GM18951 (cell line): ENCODE measurements around the gene RAPGEF1.
"Not testable (repeated sequence)": the region's sequence is repeated elsewhere in the genome, so short reads cannot be mapped to it uniquely, and the experiment has no call there.

Experiments
- POLR2A ChIP-seq: IDR thresholded peaks from 4 replicates; pipeline ENCODE4 v1.6.1; 2011; ENCODE audit warnings: mild to moderate bottlenecking; ENCODE audit not compliant: insufficient read length, insufficient read depth; ENCODE audit errors: extremely low read depth
- in situ Hi-C: fragments of 300-500 bp; cut with MboI; formaldehyde crosslinking; loops from one replicate; pipeline ENCODE4 v1.12.0; 2022; ENCODE audit warnings: low sequenced_read_pairs, mixed read lengths, inconsistent platforms; ENCODE audit not compliant: unreplicated experiment

Gene RAPGEF1

DNA sequence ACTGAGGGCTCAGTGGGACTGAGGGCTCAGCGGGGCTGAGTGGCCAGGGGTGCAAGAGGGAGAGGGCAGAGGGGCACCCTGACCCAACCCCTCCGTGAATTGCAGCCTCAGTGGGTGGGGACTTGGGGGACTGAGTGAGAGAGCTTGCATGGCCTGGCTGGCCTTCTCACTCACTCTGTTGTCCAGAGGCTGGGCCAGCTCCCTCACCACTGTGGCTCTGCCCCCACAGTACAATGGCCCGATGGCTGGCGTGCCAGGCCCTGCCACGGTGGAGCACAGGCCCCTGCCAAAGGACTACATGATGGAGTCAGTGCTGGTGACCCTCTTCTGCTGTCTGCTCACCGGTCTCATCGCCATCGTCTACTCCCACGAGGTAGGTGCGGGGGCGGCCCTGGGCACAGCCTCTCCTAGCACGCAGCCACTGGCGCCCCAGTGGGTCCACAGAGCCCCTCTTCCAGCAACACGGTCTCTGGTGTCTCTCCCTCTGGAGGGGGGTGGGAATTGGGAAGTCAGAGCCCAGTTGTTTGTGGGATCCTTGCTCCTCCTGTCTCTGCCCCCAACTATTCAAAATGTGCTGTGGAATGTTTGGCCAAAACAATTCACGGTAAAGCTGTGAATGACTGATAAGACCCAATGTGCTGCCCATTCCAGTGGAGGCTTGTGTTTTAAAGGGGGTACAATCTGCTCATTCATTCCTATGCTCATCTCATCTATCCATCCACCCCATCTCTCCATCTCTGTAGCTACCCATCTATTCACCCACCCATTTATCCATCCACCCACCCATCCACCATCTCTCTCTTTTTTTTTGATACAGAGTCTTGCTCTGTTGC is 183.8 kb downstream of the RAPGEF1 start:
- in situ Hi-C loops: no loop called here
- no peak for TF ChIP-seq POLR2A

DNA sequence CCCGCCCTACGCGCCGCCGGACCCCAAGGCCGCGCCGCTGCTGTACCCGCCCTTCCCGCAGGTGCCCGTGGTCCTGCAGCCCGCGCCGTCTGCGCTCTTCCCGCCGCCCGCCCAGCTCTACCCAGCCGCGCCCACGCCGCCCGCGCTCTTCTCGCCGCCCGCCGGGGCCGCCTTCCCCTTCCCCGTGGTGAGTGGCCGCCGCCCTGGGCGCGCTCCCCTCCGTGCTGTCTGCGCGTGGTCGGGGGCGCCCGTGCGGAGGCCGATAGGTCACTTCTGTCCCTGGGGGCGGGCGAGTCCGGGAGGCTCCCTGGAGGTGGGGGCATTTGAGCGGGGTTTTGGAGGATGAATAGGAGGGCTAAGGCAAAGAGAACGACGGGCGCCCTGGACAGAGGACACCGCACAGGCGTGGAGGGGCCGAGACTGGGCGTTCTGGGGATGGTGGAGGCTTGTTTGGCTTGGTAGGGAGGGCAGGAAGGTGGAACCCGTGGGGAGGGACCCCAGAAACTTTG is 185.0 kb downstream of the RAPGEF1 start:
- in situ Hi-C loops: no loop called here
- no peak for TF ChIP-seq POLR2A

DNA sequence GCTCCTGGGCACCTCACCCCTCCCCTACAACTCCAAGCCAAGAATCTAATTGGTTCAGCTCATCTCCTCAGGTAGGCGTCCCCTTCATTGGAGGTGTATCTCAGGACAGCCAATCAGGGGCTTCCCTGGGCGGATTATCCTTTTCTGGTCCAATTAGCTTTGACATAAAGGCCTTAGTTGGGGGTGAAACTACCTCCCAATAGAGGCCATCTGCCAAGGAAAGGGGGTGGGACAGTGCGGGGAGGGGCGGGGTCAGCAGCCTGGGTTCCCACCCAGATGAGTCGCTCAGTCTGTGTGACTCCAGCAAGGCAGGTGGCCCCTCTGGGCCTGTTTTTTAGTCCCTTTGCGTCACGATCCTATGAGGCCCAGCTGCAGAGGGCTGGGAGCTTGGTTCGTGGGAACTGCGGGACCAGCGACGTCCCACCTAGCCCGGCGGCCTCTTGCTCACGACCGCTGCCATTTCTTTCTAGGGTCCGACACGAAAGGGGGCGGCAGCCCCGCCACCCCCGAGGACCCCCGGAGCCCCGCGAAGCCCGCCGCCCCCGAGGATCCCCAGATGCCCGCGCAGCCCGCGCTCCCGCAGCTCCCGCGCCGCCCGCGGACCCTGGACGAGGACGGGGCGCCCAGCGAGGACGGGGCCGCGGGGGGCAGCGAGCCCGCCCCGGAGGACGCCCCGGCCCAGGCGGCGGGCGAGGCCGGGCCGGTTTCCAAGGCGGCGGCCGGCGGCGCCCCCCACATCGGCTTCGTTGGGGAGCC is 185.6 kb downstream of the RAPGEF1 start:
- no peak for TF ChIP-seq POLR2A
- in situ Hi-C loops: no loop called here

DNA sequence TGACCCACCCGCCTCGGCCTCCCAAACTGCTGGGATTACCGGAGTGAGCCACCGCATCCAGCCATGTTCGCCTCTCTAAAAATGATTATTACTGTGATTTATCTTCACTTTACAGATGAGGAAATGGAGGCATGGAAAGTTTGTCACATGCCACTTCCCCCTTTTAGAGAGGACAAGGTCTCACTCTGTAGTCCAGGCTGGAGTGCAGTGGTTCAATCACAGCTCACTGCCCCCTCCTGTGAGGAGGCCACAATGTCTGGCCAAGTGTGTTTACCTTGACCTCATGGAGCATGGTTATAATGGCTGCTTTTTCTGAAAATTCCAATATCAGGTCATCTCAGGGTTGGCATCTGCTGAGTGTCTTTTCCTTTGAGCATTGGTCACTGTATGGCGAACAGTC is 187.8 kb downstream of the RAPGEF1 start:
- TF ChIP-seq POLR2A: no peak
- in situ Hi-C loops: no loop called here

DNA sequence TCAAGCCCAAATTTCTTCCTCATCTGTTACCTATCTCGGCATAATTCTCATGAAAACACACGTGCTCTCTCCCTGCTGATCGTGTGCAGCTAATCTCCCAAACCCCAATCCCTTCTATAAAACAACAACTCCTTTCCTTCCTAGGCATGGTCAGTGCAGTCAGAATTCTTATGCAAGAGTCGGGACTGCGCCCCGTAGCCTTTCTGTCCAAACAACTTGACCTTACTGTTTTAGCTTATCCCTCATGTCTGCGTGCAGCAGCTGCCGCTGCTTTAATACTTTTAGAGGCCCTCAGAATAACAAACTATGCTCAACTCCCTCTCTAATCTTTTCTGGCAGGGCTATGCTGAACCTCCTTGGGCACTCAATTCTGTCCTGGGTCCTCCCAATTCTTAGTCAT is 189.4 kb downstream of the RAPGEF1 start:
- in situ Hi-C loops: not testable (repeated sequence)

DNA sequence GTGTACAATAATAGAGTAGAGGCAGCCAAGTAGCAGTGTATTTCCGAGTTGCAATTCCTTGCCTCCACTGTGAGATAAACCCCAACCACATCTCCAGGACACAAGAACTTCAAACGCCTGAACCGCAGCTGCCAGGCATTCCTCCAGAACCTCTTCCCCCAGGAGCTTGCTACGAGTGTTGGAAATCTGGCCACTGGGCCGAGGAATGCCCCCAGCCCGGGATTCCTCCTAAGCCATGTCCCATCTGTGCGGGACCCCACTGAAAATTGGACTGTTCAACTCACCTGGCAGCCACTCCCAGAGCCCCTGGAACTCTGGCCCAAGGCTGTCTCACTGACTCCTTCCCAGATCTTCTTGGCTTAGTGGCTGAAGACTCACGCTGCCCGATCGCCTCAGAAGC is 190.7 kb downstream of the RAPGEF1 start:
- in situ Hi-C loops: not testable (repeated sequence)

DNA sequence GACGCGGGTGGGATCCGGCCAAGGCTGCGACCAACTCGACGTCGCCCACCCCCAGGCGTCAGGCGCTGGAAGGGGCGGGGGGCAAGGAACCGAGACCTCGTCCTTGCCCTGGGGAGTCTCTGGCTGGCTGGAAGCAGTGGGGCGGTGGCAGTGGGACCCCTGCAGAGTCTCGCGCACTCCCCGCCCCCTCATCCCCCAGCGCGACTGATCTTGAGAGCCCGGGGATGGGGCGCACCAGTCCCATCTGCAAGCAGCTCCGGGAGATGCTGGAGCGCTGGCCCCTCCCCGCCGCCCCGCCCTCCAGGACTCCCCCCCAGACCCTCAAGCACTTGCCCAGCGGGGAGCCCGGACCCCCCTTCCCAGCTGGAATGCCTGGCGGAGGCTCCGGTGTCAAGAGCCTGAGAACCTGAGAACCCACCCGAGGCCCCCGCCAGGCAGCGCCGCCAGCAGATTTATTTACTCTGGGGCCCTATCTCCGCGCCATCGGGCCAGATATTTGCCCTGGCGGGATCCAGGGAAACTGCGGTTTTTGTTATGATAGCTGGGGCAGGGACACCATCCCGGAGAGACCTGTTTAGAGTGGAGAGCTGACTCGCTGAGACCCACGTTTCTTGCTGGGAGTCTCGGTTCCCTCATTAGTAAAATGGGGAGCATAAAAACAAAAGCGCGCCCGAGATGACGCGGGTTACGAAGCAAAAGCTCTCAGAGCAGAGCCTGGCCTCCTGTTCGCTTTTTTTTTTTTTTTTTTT is 193.4 kb downstream of the RAPGEF1 start:
- in situ Hi-C loops: no loop called here
- no peak for TF ChIP-seq POLR2A

DNA sequence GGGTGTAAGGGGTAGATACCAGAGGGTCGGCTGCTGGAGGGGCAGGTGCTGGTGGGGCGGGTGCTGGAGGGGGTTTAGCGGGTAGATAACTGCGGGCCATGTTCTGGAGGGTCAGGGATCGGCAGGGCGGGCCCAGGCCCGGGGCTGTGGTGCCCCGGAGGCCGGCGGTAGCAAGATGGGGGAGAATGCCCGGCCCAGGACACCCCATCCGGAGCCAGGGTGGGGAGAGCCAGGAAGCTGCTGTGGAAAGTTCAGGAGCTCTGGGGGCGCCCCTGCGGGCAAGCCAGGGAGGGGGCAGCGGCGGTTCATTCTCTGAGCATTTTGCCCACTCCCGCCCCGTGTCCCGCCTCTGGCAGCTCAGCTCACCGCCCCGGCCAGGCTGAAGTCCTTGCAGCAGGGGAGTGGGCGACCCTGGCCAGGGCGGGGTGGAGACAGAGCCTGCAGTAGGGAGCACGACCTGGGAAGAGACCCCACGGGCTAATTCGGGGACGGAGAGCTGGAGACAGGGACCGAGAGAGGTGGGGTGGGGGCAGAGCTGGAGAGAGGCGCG is 194.0 kb downstream of the RAPGEF1 start:
- in situ Hi-C loops: no loop called here
- no peak for TF ChIP-seq POLR2A

DNA sequence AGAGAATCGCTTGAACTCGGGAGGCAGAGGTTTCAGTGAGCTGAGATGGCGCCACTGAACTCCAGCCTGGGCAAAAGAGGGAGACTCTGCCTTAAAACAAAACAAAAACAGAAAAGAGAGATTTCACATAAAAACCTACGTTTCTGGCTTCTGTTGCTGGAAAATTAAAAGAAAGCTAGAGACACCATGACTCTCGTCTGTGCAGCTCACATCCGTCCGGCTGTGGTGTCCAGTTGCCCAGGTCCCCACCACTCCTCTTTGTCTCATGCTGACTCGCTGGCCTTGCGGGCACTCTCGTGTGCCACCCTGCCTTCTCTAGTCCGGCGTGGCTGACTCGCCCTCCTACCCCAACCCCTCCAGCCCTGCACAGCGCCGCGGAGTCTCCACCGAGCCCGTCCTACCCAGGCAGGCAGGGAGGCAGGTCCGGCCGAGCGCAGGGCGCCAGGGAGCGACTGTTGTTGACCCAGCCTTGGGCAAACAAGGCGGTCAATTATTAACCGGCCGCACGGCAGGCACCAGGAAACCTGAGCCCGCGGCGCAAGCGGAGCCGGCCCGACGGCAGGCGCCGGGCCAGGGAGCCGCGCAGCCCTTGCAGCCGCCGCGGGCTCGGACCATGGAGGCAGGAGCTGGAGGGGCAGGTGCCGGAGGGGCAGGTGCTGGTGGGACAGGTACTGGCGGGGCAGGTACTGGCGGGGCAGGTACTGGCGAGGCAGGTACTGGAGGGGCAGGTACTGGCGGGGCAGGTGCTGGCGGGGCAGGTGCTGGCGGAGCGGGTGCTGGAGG is 194.7 kb downstream of the RAPGEF1 start, which contains the start of gene PRRT1B:
TSS of gene PRRT1B (plus strand) at position 521 of the 783 bp plus-strand sequence. CDS start at position 614, 93 bp downstream.
- in situ Hi-C loops: no loop called here
- TF ChIP-seq POLR2A: no peak

DNA sequence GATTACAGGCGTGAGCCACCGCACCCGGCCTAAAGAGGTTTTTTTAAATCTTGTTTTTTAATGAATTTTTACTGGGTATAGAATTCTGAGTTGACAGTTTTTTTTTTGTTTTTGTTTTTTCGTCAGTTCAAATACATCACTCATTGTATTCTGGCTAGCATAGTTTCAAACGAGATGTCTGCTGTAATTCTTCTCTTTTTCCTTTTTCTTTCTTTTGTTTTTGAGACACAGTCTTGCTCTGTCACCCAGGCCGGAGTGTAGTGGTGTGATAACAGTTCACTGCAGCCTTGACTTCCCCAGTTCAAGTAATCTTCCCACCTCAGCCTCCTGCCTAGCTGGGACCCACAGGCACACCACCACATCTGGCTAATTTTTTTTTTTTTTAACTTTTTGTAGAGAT is 196.7 kb downstream of the RAPGEF1 start:
- in situ Hi-C loops: no loop called here
- TF ChIP-seq POLR2A: no peak

DNA sequence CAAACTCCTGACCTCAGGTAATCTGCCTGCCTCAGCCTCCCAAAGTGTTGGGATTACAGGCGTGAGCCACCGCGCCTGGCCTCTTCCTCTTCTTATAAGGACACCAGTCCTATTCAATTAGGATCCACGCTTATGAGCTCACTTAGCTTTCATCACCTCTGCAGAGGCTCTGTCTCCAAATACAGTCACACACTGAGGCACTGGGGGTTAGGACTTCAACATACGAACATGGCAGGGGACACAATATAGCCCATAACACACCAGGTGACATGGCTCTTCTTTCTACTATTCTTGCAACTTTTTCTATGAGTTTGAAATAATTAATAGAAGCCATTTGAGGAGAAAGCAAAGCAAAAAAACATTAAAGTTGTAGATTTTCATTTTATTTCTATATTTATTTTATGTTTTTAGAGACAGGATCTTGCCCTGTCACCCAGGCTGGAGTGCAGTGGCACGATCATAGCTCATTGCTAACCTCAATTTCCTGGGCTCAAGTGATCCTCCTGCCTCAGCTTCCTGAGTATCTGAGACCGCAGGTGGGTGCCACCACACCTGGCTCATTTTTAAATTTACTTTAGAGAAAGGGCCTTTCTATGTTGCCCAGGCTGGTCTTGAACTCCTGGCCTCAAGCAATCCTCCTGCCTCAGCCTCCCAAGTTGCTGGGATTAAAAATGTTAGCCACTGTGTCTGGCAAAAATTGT is 200.5 kb downstream of the RAPGEF1 start:
- in situ Hi-C loops: no loop called here
- TF ChIP-seq POLR2A: no peak

DNA sequence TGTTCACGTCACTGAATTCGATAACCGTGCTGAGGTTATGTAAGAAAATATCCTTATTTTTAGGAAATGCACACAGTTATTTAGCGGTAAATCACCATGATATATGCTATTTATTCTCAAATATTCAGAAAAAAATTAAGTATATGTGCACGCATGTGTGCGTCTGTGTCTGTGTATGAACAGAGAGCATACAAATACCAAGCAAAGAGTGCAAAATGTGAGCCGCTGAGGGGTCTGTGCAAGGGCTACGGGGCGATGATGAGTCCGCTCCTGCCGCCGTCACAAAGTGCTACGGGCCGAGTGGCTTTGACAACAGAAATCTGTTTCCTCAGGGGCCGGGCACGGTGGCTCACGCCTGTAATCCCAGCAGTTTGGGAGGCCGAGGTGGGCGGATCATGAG is 201.9 kb downstream of the RAPGEF1 start:
- TF ChIP-seq POLR2A: no peak
- in situ Hi-C loops: no loop called here
